Activated effector memory CD4-positive, alpha-beta T cell treated with Interleukin-2 at 50 U/mL for 16 hours (primary cell): ENCODE data around the gene ZNF484.
"Not testable (repeated sequence)": the region's sequence is repeated elsewhere in the genome, so short reads cannot be mapped to it uniquely, and the experiment has no call there.

Experiments
- DNase-seq: peaks from one replicate; pipeline ENCODE4 v3.0.0-alpha.2; 2020

Gene ZNF484

GRCh38 chr9:92857236-92857635, 20.6 kb downstream of the ZNF484 start:
- DNase-seq, result no peak

- DNase-seq, result no peak
Measured at GRCh38 chr9:92853716-92854115, 24.1 kb downstream of the ZNF484 start.

DNA sequence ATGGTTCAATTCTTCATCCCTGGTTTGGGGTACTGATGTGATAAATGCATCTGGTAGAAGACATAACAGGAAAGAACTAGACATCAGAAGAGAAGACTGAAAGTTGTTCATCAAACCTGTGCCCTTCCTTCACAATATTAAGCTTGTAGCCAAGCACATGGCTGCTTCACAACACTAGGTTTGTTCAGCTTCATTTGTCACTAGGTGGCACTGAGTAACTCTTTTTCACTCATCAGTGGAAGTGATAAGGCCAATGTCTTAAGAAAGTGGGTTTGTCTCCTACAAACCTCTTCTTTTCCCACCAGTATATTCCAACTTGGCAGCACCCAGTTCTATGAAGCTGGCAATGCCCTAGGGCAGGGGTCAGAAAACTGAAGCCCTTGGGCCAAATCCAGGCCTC, 26.9 kb downstream of the ZNF484 start:
- DNase-seq, result no peak

DNA sequence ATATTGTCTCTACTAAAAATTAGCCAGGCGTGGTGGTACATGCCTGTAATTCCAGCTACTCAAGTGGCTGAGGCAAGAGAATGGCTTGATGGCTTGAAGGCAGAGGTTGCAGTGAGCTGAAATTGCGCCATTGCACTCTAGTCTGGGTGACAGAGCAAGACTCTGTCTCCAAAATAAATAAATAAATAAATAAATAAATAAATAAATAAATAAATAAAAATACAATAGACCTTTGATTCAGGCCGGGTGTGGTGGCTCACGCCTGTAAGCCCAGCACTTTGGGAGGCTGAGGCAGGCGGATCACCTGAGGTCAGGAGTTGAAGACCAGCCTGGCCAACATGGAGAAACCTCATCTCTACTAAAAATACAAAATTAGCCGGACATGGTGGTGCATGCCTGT, 29.1 kb downstream of the ZNF484 start:
- DNase-seq, result not testable (repeated sequence)

DNA sequence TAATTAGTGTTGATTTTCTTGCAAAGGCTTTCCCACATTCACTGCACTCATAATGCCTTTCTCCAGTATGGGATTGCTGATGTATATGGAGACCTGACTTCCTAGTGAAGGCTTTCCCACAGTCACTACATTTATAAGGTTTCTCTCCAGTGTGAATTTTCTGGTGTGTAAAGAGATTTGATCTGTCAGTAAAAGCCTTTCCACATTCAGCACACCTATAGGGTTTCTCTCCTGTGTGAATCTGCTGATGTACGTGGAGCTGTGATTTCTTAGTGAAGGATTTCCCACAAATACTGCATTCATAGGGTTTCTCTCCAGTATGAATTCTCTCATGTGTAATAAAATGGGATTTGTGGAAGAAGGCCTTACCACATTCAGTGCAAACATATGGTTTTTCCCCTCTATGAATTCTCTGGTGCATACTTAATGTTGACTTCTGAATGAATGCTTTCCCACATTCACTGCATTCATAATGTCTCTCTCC, 31.1 kb downstream of the ZNF484 start:
- DNase-seq, result no peak

GRCh38 chr9:92838411-92838810, 39.4 kb downstream of the ZNF484 start:
- not testable (repeated sequence) for DNase-seq

DNA sequence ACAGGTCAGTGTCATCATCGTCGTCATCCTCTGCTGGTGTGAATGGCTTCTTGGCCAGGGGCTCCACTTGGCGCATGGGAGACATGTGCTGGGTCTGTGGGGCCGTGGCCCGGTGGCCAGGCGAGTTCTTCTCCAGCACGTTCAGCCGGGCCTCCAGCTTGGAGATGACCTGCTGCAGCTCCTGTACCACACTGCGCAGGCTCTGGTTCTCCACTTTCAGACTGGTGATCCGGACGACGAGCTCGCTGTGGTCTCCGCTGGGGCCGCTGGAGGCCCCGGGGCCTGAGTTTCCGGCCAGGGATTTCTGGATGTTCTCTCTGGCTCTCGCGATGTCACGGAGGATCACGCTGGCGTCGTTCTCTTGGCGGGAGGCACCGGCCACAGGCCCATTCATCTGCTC, 40.6 kb downstream of the ZNF484 start:
- no peak for DNase-seq

DNA sequence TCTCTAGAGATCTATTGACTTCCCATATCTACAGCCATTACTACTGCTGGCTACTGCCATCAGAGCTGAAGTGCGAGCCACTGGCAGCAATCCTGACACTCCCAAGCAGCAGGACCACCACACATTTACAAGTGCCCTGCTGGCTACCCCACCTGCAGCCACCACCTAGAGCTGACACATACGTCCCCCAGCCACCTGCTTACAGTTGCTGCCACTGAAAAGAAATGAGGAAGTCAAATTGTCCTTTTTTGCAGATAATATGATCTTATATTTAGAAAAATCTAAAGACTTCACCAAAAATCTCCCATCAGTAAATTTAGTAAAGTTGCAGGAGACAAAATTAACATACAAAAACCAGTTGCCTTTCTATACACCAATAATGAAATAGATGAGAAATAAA, 48.4 kb downstream of the ZNF484 start:
- DNase-seq, result no peak

- DNase-seq, result not testable (repeated sequence)
Measured at GRCh38 chr9:92825065-92825464, 52.8 kb downstream of the ZNF484 start.

GRCh38 chr9:92820964-92821363, 56.9 kb downstream of the ZNF484 start:
- no peak for DNase-seq

- not testable (repeated sequence) for DNase-seq
Measured at GRCh38 chr9:92819898-92820297, 57.9 kb downstream of the ZNF484 start.

- DNase-seq, result not testable (repeated sequence)
Measured at GRCh38 chr9:92809629-92810326, 68.1 kb downstream of the ZNF484 start.

- DNase-seq, result peak; percentile 24
Measured at GRCh38 chr9:92808726-92809451, 68.9 kb downstream of the ZNF484 start.

DNA sequence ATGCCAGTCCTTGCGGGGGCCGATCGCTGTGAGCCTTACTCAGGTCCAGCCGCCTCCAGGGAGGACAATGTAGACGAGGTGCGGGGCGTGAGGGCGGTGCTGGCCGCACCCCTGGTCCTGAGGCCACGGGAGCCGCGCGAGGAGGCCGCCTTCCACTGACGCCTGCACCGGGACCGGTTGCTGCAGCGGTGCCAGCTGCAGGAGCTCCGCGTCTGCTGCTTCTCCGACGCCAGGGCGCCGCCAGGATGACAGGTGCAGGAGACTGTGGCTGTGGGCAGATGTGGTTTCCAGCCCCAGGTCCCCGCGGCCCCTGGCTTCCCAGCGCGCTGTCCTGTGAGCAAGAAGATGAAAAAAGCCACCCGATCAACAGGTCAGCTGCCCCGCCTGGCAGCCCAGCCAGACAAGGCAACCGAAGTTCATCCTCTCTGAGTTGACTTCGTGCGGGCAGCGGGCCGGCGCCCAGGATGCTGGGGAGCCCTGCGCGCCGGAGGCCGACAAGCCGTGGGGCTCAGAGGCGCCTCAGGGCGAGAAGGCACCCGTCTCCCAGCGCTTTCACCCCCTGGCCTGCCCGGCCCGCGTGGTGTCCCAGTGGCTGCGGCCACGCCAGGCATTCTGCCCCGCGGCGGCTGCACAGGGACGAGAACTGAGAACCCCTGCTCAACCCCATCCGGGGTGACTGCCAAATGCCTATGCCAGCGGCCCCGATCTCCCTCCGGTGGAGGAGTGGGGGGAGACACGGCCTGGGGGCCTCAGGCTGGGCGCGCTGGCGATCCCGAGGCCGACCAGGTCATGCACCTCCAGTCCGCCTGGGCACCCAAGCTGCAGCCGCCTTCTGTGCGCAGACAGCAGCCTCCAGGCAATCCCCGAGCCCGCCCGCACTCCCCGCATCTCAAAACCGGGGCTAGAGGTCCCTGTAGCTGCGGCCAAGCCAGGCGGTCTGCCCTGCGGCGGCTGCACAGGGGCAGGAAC, 69.8 kb downstream of the ZNF484 start:
- peak; percentile 17 for DNase-seq

- DNase-seq, result no peak
Measured at GRCh38 chr9:92807031-92807756, 70.6 kb downstream of the ZNF484 start.

GRCh38 chr9:92804727-92805126, 73.1 kb downstream of the ZNF484 start:
- DNase-seq, result no peak

- no peak for DNase-seq
Measured at GRCh38 chr9:92798358-92798757, 79.5 kb downstream of the ZNF484 start.

DNA sequence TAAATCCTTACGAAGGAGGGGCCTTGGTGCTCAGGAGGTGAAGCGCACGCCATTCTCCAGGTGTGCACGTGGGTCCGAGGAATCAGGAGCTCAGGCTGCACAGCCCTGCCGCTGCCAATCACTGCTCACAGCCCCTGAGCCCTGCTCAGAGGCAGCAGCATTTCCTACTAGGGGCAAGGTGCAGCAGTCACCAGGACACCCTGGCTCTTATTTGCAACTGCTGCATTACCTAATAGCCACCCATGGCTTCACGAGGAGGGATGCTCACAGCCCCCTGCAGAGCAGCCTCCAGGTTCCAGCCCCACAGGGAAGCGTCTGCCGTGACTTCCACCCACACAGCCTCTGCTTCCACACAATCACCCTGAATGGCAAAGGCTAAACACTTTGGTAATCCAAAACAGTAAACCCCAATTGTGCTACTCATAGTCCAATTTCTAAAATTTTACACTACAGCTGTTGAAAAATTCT, 81.5 kb downstream of the ZNF484 start:
- DNase-seq, result not testable (repeated sequence)

DNA sequence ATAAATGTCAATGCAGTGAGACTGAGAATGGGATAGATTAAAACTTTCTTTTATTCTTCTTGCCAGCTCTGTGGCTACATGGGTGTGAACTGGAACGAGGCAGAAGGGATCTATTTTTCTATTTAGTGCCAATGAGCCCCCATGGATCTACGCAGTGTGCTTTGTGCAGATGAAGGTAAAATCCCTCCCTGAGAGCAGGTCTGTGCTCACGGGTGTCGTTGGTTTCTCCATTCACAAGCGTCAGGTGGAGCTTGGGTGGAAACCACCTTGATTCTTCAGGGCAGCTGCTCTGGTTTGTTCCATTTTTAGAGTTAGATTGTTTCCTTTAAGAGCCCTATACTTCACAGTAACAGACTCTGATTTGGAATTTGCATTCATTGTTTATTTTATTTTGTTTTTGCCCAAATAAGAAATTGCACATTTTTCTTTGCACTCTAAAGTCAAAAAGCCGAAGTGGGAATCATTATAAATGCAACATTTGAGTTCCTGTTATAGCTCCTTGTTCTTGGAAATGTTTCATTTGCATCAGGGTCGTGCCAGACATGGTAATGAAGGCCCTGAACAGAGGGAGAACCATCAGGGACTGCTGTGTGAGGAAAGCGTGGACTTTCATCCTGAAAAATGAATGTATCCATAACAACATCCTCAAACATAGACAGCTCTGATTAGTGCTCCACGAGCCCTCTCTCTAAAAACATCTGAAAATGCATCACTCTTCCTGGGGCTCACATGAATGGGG, 82.1 kb downstream of the ZNF484 start:
- DNase-seq, result no peak
